Measurements from ENCODE around the gene TAS1R3. TPM values are rescaled to one million over a fixed set of nuclear protein-coding genes. Genes with fewer than 3 reads are reported as not detected.
A peak's percentile ranks its signal among the peaks of the same experiment; 100 is the strongest.

Gene TAS1R3
- total and polyA plus RNA-seq, 10 of the 15 experiments (the other 5 are each of a cell fraction or from before 2014, with no cell fraction given): 0.04 to 0.51 (median 0.08) TPM; not detected in 3

GRCh38 chr1:1305300-1306069 is 25.6 kb upstream of the TAS1R3 start (continued):
- TF ChIP-seq ZNF687 (IDR thresholded peaks at IDR 0.05) (no peak), ZNF274 (IDR thresholded peaks at IDR 0.05; ENCODE audit: insufficient read depth, insufficient read length) (no peak), ZSCAN29 (IDR thresholded peaks at IDR 0.05) (no peak), MYC (IDR thresholded peaks at IDR 0.05; ENCODE audit: insufficient read depth, insufficient read length, insufficient replicate concordance, low read length, severe bottlenecking) (no peak), TCF12 (IDR thresholded peaks at IDR 0.05; ENCODE audit: low read depth, low read length) (peak; percentile 62; the same call in 1 of the 2 replicates), DPF2 (IDR thresholded peaks at IDR 0.05) (peak; percentile 47), ZNF24 (IDR thresholded peaks at IDR 0.05) (no peak), RUNX3 (IDR thresholded peaks at IDR 0.05; ENCODE audit: low read length) (0 out of 2 replicates have a peak, but pooled peaks have one; percentile 14), EZH2 (IDR thresholded peaks at IDR 0.05; ENCODE audit: borderline replicate concordance, control insufficient read depth, low read depth, low read length) (no peak), E2F8 (IDR thresholded peaks at IDR 0.05; ENCODE audit: low read depth, partially characterized antibody) (no peak), PAX8 (IDR thresholded peaks at IDR 0.05) (no peak), PRDM15 (CRISPR knock-in tag; IDR thresholded peaks at IDR 0.05) (no peak), BCL11A (IDR thresholded peaks at IDR 0.05; ENCODE audit: low read depth, low read length) (no peak), ESRRA (IDR thresholded peaks at IDR 0.05; ENCODE audit: low read length) (no peak), RELA (IDR thresholded peaks at IDR 0.05; ENCODE audit: borderline replicate concordance, partially characterized antibody) (no peak), SUPT20H (IDR thresholded peaks at IDR 0.05; ENCODE audit: borderline replicate concordance, control insufficient read depth, low read depth, low read length) (no peak), CBX3 (IDR thresholded peaks at IDR 0.05; ENCODE audit: borderline replicate concordance, low read depth) (no peak)
- TF ChIP-seq, protein P1, sequence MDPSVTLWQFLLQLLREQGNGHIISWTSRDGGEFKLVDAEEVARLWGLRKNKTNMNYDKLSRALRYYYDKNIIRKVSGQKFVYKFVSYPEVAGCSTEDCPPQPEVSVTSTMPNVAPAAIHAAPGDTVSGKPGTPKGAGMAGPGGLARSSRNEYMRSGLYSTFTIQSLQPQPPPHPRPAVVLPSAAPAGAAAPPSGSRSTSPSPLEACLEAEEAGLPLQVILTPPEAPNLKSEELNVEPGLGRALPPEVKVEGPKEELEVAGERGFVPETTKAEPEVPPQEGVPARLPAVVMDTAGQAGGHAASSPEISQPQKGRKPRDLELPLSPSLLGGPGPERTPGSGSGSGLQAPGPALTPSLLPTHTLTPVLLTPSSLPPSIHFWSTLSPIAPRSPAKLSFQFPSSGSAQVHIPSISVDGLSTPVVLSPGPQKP (IDR thresholded peaks at IDR 0.05; ENCODE audit: low read depth, low read length): no peak

Measured in GM12878 (cell line).